Loucy (cell line): Measurements from ENCODE around the gene PREPL.

Experiments used
- EZH2phosphoT487 ChIP-seq: fragments of 200-600 bp; IDR thresholded peaks from 2 replicates; pipeline ENCODE4 v1.6.1; 2018; ENCODE audit warnings: antibody characterized with exemption, mild to moderate bottlenecking, moderate library complexity, borderline replicate concordance
- TF ChIP-seq, protein P1 (sequence below): fragments of 200-600 bp; sonication (generic); conservative IDR thresholded peaks from 2 replicates; pipeline ENCODE4 v1.5.1; 2014; ENCODE audit warnings: mild to moderate bottlenecking, antibody characterized with exemption, low read length

DNA sequence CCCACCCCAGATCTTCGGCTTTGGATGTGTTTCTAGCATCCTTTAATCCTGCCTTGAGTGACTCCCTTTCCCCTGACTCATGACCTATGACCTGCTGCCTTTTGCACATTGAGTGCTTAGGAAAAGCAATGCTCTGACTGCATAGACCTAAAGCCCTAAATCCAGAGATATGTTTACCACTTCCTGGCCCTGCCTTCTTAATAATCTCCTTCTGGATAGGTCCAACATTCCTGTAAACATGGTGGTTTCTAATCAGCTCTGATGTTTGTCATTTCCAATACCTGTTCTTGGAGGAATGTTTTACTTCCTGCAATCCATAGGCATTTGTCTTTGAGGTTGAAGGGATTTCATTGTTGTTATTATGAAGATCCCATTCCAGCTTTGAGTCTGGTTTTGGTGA lies 83.8 kb downstream of the PREPL start:
- TF ChIP-seq, protein P1, sequence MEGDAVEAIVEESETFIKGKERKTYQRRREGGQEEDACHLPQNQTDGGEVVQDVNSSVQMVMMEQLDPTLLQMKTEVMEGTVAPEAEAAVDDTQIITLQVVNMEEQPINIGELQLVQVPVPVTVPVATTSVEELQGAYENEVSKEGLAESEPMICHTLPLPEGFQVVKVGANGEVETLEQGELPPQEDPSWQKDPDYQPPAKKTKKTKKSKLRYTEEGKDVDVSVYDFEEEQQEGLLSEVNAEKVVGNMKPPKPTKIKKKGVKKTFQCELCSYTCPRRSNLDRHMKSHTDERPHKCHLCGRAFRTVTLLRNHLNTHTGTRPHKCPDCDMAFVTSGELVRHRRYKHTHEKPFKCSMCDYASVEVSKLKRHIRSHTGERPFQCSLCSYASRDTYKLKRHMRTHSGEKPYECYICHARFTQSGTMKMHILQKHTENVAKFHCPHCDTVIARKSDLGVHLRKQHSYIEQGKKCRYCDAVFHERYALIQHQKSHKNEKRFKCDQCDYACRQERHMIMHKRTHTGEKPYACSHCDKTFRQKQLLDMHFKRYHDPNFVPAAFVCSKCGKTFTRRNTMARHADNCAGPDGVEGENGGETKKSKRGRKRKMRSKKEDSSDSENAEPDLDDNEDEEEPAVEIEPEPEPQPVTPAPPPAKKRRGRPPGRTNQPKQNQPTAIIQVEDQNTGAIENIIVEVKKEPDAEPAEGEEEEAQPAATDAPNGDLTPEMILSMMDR = no peak
- no peak for TF ChIP-seq EZH2phosphoT487
